ENCODE data around the gene PLPP6. TPM values are rescaled to one million over a fixed set of nuclear protein-coding genes. Genes with fewer than 3 reads are reported as not detected.

Gene PLPP6
- total and polyA plus RNA-seq, 2 of the 13 experiments (the other 11 are each of a cell fraction or from before 2014, with no cell fraction given), result 12.1 to 15.5 TPM

- TF ChIP-seq ZNF605 (CRISPR knock-in tag; IDR thresholded peaks at IDR 0.05) (peak; percentile 94), ZC3H4 (CRISPR knock-in tag; IDR thresholded peaks at IDR 0.05; ENCODE audit: borderline replicate concordance) (no peak), MTA3 (CRISPR knock-in tag; IDR thresholded peaks at IDR 0.05) (no peak), SNAPC5 (CRISPR knock-in tag; IDR thresholded peaks at IDR 0.05; ENCODE audit: borderline replicate concordance) (0 out of 2 replicates have a peak, but pooled peaks have one; percentile 34), ZNF142 (CRISPR knock-in tag; IDR thresholded peaks at IDR 0.05) (peak; percentile 99), ZNF703 (CRISPR knock-in tag; IDR thresholded peaks at IDR 0.05; ENCODE audit: borderline replicate concordance) (no peak), SSRP1 (CRISPR knock-in tag; IDR thresholded peaks at IDR 0.05) (no peak), ZNF362 (CRISPR knock-in tag; IDR thresholded peaks at IDR 0.05; ENCODE audit: borderline replicate concordance) (peak; percentile 36; the same call in 1 of the 2 replicates), ZFP41 (CRISPR knock-in tag; IDR thresholded peaks at IDR 0.05; ENCODE audit: borderline replicate concordance) (no peak), ZFY (CRISPR knock-in tag; IDR thresholded peaks at IDR 0.05) (peak; percentile 96), ZNF576 (CRISPR knock-in tag; IDR thresholded peaks at IDR 0.05) (no peak), HHEX (CRISPR knock-in tag; IDR thresholded peaks at IDR 0.05) (no peak), ATRX (CRISPR knock-in tag; IDR thresholded peaks at IDR 0.05; ENCODE audit: borderline replicate concordance) (no peak), ZNF549 (CRISPR knock-in tag; IDR thresholded peaks at IDR 0.05) (no peak), DNMT3B (CRISPR knock-in tag; conservative IDR thresholded peaks at IDR 0.05) (no peak), SMC3 (IDR thresholded peaks at IDR 0.05; ENCODE audit: low read length) (no peak; the same call in 1 of the 2 replicates), NFE2L2 (IDR thresholded peaks at IDR 0.05; ENCODE audit: low read length) (no peak), MAF1 (CRISPR knock-in tag; IDR thresholded peaks at IDR 0.05; ENCODE audit: borderline replicate concordance) (peak; percentile 58; the same call in 1 of the 2 replicates), HIVEP1 (CRISPR knock-in tag; IDR thresholded peaks at IDR 0.05) (peak; percentile 55; the same call in 1 of the 2 replicates), ZNF180 (CRISPR knock-in tag; IDR thresholded peaks at IDR 0.05; ENCODE audit: borderline replicate concordance, low read depth) (no peak), ATF6 (CRISPR knock-in tag; conservative IDR thresholded peaks at IDR 0.05) (no peak)
Observed at GRCh38 chr9:4679268-4680172, 17.4 kb downstream of the PLPP6 start, which contains the start of gene CDC37L1 (continued).

Measured in HepG2 (cell line).